ENCODE data around the gene PTPRK. TPM values are rescaled to one million over a fixed set of nuclear protein-coding genes. Genes with fewer than 3 reads are reported as not detected.

Gene PTPRK
- polyA plus RNA-seq, 4 donors, result 29.1 to 58.6 (median 50.2) TPM

DNA sequence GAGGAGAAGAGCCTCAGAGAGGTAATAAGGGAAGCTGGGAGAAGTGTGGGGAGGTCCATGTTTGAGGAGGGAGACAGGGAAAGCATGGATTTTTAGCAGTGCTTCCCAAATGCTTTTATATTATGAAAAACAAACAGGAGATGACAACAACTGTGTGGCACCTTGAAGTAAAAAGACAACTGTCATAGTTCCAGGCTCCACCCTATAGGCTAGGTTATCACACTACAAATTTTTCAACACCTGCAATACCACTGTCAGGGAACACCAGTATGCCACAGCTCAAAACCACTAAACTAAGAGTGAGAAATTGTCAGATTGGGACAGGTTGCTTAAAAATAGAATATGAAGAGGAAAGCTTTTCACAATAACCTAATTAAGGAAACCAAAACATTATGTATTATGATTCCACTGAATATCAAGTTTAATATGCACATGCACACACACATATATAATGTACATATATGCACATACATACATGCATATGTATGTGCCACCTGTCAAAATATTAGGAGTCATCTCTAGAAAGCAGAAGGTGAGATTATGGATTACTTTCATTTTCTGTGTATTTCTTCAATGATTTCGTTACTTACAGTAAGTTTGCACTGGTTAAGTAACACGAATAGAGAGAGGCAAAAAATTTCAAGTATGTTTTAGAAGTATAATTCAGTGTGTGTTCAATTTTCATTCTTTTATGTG lies 261.2 kb downstream of the PTPRK start:
- no peak for DNase-seq (ENCODE audit: low read depth in 4 of 4, low spot score in 3 of 4)

DNA sequence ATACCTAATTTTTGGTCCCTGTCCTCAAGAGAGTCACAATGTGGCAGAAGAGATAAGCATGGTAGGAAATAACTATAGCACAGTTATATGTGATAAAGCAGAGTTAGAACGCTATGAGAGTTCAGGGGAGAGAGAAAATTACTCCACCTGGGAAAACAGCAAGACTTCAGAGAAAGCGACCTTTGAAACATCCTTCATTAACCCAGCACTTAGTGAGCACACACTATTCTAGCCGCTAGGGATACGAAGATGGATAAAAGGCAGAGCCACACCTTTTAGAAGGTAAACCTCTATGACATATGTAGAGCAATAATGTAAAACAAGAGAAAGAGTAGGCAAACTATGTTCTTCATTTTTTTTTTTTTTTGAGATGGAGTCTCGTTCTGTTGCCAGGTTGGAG lies 264.3 kb downstream of the PTPRK start:
- DNase-seq (ENCODE audit: low read depth in 4 of 4, low spot score in 3 of 4), result no peak

DNA sequence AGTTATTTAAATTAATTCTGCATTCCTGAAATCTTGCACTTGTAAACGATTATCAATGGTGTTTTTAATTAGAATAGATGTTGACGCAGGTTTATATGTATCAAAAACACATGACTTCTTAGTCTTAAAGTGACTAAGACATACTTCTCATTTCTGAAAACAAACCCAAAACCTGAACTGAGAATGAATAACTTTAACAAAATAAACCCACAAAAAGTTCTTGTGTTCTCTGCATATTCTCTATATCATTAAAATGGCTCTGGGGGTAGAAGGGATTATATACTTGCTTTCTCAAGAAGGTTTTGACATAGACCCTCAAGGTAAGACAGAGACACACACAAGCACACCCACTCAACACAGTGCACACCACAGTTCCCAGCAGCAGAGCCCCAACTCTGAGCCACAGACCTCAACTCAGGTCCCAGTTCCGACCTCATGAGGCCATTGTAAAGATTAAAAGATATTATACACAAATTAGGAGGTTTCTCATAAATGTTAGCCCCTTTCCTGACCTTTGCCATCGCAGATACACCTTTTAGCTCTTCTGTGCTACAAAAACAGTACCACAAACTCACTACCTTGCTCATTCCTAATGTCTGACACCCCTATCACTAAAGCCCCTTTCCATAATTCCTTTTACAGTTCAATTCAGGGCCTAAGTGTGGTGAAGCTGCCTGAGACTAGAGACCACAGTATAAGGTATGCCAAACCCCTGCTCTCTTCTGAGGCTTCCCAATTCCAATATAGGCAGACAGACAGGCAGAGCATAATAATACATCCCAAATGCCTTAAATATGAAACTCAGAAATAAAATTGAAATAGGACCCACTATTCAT lies 267.8 kb downstream of the PTPRK start:
- no peak for DNase-seq (ENCODE audit: low read depth in 4 of 4, low spot score in 3 of 4)

DNA sequence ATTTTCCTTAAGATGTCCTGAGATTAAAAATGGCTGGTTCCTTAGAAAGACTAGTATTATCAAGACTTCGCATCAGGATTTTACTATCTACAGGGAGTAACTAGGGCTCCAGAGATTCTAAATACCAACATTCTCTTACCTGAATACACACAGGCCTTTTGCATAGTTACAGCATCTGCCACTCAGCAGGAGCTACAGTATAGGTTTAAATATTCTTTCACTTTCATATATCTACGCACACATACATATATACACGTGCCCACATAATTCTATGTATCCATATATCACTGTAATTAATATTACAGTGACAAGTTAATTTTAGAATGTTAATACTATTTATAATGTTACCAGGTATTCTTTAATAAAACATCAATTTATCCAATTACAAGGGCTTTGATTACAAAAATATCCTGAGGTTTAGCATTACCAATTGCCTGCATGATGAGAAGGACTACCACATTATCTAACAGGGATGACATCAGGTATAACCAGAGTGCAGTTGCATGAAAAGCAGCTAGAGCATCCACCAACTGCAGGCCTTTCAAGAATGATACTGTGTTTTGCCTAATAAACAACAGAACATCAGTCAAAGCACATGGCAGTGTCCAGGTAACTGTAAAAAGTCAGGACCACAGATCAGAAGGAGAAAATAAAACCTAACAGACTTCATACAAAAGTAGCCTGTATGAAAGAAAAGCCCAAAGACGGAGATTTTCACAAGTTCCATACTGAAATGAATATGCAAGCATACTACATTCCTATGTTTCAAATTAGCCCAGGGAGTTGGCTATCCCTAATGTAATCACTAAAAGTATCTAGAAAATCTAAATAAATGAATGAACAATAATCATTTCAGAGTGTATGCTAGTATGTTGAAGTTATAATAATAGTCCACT lies 268.7 kb downstream of the PTPRK start:
- no peak for DNase-seq (ENCODE audit: low read depth in 4 of 4, low spot score in 3 of 4)

DNA sequence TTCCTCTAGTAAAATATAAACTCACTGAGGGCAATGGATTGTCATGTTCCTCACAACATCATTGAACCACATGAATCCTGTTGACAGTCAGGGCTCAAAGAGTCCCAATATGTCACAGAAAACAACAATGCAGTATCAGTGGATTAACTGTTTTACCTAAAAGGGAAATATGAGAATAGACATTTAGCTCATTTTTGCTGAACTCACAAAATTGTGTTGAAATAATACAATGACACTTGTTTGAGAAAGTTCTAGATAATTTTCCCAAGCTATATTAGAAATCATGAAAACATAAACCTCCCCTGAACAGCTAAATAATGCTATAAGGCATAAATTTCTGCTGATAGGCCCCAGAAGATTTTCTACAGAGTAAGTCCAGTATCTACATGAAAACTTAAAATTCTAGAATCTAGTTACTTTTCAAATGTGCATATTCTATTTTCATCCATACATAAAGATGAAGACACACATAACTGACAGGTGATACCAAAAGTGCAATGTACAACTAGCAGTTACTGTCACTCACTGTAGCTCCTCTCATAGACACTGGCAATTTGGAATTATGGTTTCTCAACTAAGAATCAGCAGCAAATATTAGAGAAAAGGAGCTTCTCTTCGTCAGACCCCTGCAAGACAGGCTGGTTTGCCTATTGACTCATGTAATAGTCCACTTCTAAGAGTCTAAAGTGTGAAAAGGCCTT lies 269.9 kb downstream of the PTPRK start:
- no peak for DNase-seq (ENCODE audit: low read depth in 4 of 4, low spot score in 3 of 4)

DNA sequence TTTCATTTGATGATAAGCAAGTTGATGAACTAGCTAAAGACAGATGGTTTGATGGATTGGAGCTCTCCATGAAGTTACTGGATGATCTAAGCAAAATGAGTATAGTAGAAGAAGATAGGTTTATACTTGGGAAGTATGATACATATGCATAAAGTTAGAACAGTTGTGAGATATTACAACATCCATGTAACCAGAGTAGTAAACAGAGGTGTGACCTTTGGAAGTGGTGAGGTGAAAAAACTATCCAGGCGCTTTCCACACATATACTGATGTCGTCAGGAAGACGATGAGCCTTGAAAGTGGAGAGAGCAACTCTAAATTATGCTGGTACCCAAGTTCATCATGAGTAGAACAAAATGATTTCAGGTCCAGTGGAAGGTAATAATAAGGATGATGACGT lies 271.0 kb downstream of the PTPRK start:
- no peak for DNase-seq (ENCODE audit: low read depth in 4 of 4, low spot score in 3 of 4)

DNA sequence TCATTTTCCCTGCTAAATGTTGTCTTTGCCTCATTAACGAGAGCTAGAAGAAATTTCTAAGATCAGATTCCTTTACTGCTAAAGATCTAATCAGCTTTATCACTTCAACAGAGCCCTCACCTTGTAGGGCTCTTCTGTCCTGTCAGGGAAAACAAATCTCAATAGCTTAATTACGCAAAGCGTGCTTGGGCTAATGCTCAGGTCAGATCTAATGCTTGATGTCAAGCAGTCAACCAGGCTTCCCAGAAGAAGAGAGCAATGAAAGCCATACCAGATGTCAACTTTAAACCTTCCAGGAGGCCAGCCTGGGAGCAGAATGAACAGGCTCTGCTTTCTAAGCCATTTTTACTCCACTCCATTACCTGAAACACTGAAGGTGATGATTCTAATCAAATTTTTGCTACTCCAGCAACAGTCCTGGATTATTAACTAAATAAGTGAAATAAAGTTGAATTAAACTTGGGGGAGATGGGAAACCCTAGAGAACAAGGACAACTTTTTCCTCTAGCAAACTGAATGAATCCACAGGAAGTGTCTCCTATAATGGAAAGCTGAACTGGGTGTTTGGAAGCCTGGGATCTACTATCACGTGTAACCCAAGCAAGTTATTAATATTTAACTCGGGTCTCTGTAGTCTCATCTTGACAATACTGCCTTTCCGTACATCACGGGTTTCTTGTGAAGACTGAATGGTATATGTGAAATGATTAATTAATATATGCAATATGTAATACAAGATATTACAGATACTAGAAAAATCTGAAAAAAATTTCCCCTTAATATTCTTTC lies 273.7 kb downstream of the PTPRK start:
- peak in 1 of 4 donors; percentile 3 for DNase-seq (ENCODE audit: low read depth in 4 of 4, low spot score in 3 of 4)

DNA sequence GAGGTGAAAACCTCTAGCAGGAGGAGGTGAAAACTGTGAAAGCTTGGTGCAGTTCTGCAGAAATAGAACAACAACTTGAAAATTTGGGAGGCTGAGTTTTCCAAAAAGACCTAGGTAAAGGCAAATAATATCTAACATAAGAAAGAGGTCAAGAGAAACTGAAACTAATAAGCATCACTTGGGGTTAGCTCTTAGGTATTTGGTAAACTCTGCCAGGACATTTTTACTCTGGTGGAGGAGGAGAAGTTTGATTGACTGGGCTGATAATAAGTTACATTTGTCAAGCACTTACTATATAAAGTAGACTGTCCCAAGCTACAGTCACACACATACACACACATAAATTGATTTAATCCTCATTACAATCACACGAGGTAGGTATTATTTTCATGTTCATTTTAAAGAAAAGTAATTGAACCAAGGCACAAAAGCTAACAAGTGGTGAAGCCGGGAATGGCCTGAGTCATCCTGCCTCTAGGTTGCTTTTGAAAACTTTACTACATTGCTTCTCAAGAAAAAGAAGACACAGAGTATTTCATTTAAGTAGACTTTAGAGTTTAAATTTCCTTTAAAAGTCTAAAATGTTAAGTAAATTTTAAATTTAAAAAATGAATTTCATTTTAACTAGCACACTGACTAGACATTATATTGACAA lies 275.5 kb downstream of the PTPRK start:
- no peak for DNase-seq (ENCODE audit: low read depth in 4 of 4, low spot score in 3 of 4)

DNA sequence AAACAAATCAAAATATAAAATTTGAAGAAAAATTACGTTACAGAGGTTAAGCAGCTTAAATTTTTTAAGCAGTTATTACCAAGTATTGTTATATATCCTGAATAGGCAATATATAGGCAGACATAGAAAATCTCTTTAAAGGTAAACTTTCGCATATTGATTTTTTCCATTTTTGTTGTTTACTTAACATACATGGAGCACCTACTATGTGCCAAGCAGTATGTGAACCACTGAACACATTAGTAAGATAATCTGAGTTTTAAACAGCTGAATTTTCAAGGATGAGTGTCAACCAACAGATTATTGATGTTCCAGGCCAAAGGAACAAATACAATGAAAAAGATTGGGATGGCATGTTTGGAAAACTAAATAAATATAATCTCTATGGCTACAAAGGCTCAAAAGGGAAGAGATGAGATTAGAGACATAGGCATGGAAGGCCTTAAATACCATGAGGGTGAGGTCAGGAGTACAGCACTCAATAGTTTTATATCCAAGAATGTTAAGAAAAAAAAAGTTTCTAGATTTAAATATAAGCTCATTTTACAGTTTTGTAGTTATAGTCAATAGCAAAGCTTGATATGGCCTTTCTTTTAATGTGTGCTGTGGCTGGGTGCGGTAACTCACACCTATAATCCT lies 277.5 kb downstream of the PTPRK start:
- DNase-seq (ENCODE audit: low read depth in 4 of 4, low spot score in 3 of 4), result no peak

DNA sequence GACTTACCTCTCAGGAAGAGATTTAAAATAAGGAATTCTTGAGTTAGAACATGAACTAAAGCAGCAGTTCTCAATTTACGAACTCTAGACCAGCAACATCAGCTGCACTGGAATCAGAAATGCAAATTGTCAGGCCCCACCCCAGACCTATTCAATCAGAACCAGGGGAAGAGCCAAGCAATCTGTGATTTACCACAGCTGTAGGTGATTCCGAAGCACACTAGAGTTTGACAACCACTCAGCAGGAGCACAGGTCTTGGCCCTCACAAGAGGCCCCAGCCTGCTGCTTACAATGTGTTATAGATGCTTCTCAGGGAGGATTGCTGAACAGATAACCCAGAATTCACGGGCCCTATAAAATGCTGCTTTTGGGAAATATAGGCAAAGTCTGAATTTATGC lies 279.2 kb downstream of the PTPRK start:
- DNase-seq (ENCODE audit: low read depth in 4 of 4, low spot score in 3 of 4), result no peak

DNA sequence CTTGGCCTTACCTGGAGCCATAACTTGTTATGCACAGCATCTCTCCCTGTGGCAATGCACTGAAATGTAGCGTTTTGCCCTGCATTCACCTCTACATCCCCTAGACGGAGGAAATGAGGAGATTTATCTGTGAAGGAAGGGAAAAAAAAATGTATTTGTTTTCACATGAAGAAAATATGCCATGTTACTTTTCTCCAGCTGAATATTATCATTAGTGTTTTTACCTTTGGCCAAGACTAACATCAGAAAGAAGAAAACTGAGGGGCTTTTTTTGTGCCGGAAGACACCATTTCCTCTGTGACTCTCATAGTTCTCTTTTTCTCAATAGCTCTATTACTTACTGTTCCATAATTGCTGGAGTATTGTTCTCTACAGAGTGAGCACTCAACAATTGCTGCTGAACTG lies 280.4 kb downstream of the PTPRK start:
- no peak for DNase-seq (ENCODE audit: low read depth in 4 of 4, low spot score in 3 of 4)

DNA sequence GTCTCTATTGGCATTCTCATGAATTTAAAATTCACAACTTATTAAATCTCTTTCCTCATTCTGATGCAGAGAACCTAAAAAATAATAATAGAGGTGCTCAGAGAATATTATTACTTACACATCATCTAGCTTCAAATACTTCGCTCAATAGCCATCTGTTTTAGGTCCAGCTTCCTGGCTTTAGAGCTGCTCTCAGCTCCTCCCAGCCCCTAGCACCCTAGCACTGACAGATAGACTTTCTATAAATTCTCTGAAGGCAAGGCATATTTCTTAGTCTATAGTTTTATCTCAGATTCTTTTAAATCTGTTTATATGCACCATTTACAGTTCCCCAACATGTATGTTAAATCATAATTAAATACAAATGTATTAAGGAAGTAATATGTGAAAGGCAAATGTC lies 281.3 kb downstream of the PTPRK start:
- no peak for DNase-seq (ENCODE audit: low read depth in 4 of 4, low spot score in 3 of 4)

DNA sequence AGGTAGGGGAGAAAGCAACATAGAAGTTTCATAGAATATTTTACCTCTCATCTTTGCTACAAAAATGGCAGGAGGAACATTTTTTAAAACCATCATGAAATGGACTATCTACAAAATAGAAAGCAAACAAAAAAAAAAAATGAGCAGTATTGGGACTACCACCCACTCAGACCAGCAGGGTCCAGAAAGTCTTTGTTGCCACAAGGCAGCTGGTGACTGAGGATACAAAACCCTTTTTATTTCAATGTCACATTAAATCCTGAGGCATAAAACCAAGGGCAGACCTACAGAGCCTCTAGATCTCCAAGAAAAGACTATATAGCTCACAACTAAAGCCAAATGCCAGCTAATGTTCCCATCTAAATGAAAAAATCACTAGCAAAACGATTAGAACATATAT lies 282.2 kb downstream of the PTPRK start:
- no peak for DNase-seq (ENCODE audit: low read depth in 4 of 4, low spot score in 3 of 4)

DNA sequence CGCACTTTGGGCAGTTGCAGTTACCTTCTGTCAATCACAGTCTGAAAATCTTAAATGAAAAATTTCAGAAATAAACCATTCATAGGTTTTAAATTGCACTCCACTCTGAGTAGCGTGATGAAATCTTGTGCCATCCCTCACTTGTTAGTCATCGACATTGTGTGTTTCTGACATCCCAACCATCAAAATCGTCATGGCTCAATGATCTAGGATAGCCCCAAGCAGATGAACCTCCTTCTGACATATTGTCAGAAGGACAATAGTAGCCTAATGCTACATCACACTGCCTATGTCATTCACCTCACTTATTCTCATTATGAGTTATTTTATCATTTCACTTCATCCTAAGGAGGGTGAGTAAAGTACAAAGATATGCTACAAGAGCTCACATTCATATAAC lies 284.8 kb downstream of the PTPRK start:
- DNase-seq (ENCODE audit: low read depth in 4 of 4, low spot score in 3 of 4), result no peak

DNA sequence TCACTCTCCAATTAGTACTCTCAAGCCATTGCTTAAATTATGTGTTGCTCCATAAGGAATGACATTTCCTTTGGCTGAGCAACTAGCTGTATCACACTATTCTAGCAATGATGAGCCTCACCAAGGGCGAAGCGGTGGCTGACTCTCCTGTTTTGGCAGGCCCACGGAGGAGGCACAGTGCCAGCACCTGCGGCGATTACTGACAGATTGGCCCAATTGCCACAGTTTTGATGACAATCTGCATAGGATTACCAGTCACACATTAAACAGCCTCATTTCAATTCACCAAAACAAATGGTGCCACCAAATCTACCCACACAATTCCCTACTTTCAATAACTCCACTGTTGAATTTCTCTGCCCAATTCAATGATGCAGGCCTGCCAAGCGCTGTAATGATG lies 286.9 kb downstream of the PTPRK start:
- DNase-seq (ENCODE audit: low read depth in 4 of 4, low spot score in 3 of 4), result no peak

DNA sequence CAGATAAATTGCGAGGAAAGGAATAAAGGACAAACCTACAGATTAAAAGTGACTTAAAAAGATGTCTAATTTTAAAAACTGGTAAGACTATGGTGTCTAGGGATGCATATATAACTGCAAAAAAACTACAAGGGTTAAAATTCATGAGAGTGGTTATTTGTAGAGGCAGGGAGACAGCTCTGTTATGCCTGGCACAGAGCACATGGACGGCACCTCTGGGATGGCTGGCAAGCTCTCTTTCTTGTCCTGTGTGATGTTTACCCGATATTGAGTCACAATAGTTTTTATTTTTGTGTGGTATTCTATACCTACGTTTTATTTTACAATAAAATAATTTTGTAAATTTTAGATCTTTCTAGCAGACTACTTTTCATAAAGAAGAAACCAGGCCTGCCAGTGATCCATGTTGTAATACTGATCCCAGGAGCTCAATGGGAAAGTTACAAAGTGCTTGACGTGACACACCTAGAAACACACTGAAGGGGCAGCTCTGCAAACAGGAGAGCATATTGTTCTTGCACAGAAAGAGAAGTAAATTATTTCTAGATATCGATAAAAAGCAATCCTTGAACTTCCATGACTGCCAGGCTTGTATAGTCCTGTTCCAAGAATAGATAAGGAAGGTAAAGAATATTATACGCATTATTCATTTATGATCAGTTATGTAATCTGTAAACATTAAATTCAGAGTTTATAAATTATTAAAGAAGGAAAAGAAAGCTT lies 290.0 kb downstream of the PTPRK start:
- no peak for DNase-seq (ENCODE audit: low read depth in 4 of 4, low spot score in 3 of 4)

DNA sequence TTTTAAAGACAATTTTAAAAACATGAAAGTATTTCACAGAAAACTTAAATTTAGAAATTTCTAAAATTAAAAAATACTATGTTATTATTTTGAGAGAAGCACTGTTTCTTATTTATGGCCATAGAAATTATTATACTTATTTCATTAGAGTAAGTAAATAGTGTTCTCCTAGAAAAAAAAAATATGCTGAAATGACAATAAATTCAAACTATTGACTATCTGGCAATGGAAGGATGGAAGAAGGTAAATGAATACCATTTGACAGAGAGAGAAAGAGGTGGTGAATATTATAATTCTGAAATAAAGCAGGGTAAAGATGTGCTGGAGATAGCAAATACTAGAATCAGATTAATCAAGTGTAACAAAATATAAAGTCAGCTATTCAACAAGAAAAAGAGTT lies 294.8 kb downstream of the PTPRK start:
- DNase-seq (ENCODE audit: low read depth in 4 of 4, low spot score in 3 of 4), result no peak

DNA sequence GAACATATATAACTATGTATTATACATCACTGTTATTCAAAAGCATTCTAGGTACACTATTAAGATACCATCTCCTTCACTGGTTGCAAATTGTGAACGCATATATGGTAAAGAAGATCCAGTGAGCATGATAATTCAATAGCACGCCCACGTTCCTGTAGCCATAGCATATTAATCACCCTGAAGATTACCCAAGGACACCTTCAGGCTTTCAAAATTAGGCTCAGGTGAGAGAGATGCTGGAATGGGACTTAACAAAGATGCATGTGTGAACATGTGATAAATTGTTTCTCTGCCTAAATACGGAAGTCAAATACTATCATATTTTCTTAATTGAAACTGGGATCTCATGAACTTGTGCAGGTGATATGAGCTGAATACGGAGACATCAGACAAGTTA lies 303.5 kb downstream of the PTPRK start:
- DNase-seq (ENCODE audit: low read depth in 4 of 4, low spot score in 3 of 4), result no peak

All from left renal pelvis (tissue), 4 donors.